ENCODE measurements around the gene NDUFS5. TPM values are rescaled to one million over a fixed set of nuclear protein-coding genes. Genes with fewer than 3 reads are reported as not detected.
A peak's percentile ranks its signal among the peaks of the same experiment; 100 is the strongest.
"Not testable (repeated sequence)": the region's sequence is repeated elsewhere in the genome, so short reads cannot be mapped to it uniquely, and the experiment has no call there.

Gene NDUFS5
- total and polyA plus RNA-seq, 4 experiments from 2014 or later = 122 to 665 (median 371) TPM

- DNase-seq = no peak
- CTCF ChIA-PET (ENCODE audit: partially characterized antibody) = no interaction called here
- POLR2A ChIA-PET (ENCODE audit: partially characterized antibody) = no interaction called here
These were observed 37.0 kb downstream of the NDUFS5 start for GRCh38 chr1:39063191-39063590.

DNA sequence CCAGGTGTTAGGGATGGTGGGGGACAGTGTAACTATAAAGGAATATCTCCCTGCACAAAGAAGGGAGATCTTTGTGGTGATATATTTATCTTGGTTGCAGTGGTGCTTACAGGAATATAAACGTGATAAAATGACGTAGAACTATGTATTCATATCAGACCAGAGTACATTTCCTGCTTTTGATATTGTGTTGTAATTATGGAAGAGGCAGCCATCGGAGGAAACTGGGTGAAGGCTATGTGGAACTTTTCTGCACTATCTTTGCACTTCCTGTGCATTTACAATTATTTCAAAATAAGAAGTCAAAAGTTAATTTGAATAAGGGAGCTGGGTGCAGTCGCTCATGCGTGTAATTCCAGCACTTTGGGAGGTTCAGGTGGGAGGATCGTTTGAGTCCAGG lies 37.6 kb downstream of the NDUFS5 start:
- DNase-seq = no peak
- ChIA-PET CTCF (ENCODE audit: partially characterized antibody) (no interaction called here), POLR2A (ENCODE audit: partially characterized antibody) (no interaction called here)
- Histone ChIP-seq H3K36me3 (ENCODE audit: insufficient read depth, low read length) (no peaks in the 10 kb centered on the region), H3K27me3 (ENCODE audit: insufficient read depth, low read length) (no peaks in the 10 kb centered on the region), H3K27ac (ENCODE audit: low read depth, low read length) (no peak overlapping the region), H3K4me3 (ENCODE audit: low read length in 2 of 2) (no peak overlapping the region), H3K4me1 (ENCODE audit: insufficient read depth, low read length) (no peaks in the 10 kb centered on the region), H3K9me3 (ENCODE audit: control insufficient read depth in 1 of 2, low read length in 2 of 2) (no peaks in the 10 kb centered on the region)
- peaks cover 0 to 1% (median 0%) of the 10 kb centered on the region in 4 donors for H3K4me1 Mint-ChIP-seq
- H3K27me3 Mint-ChIP-seq = no peaks in the 10 kb centered on the region
- peak overlapping the region in 1 of 7 donors; percentile 3 for H3K27ac Mint-ChIP-seq
- no peak overlapping the region for H3K4me3 Mint-ChIP-seq
- H3K36me3 Mint-ChIP-seq = no peaks in the 10 kb centered on the region
- peaks cover 0 to under 1% (median 0%) of the 10 kb centered on the region in 8 donors for H3K9me3 Mint-ChIP-seq
- intact Hi-C loops (cut with micrococcal nuclease) = no loop called here

More at GRCh38 chr1:39063191-39063590, 37.0 kb downstream of the NDUFS5 start:
- intact Hi-C loops (cut with micrococcal nuclease) = no loop called here
- H3K27ac Mint-ChIP-seq = no peak overlapping the region
- H3K4me3 Mint-ChIP-seq = no peak overlapping the region
- H3K4me1 Mint-ChIP-seq = peaks cover 0 to 1% (median 0%) of the 10 kb centered on the region in 4 donors
- H3K27me3 Mint-ChIP-seq = no peaks in the 10 kb centered on the region
- no peaks in the 10 kb centered on the region for H3K36me3 Mint-ChIP-seq
- no peak overlapping the region for H3K4me3 ChIP-seq (ENCODE audit: low read length in 2 of 2)
- no peak overlapping the region for H3K27ac ChIP-seq (ENCODE audit: low read depth, low read length)
- H3K9me3 Mint-ChIP-seq = no peaks in the 10 kb centered on the region
- H3K4me1 ChIP-seq (ENCODE audit: insufficient read depth, low read length) = no peaks in the 10 kb centered on the region
- no peaks in the 10 kb centered on the region for H3K27me3 ChIP-seq (ENCODE audit: insufficient read depth, low read length)
- H3K9me3 ChIP-seq (ENCODE audit: control insufficient read depth in 1 of 2, low read length in 2 of 2) = no peaks in the 10 kb centered on the region
- H3K36me3 ChIP-seq (ENCODE audit: insufficient read depth, low read length) = no peaks in the 10 kb centered on the region

GRCh38 chr1:39065542-39065941 lies 39.4 kb downstream of the NDUFS5 start:
- intact Hi-C loops (cut with micrococcal nuclease) = no loop called here
- H3K9me3 ChIP-seq (ENCODE audit: control insufficient read depth in 1 of 2, low read length in 2 of 2) = no peaks in the 10 kb centered on the region
- ChIA-PET CTCF (ENCODE audit: partially characterized antibody) (no interaction called here), POLR2A (ENCODE audit: partially characterized antibody) (no interaction called here)
- H3K4me1 ChIP-seq (ENCODE audit: insufficient read depth, low read length) = no peaks in the 10 kb centered on the region
- H3K4me1 Mint-ChIP-seq = peaks cover 0 to 1% (median 0%) of the 10 kb centered on the region in 4 donors
- peaks cover 0 to 1% of the 10 kb centered on the region in 2 donors for H3K36me3 Mint-ChIP-seq
- H3K9me3 Mint-ChIP-seq = peaks cover 0 to 3% (median 0%) of the 10 kb centered on the region in 8 donors
- H3K27me3 Mint-ChIP-seq = no peaks in the 10 kb centered on the region
- no peak for DNase-seq
- H3K27me3 ChIP-seq (ENCODE audit: insufficient read depth, low read length) = no peaks in the 10 kb centered on the region
- H3K4me3 Mint-ChIP-seq = no peak overlapping the region
- H3K27ac Mint-ChIP-seq = no peak overlapping the region
- H3K4me3 ChIP-seq (ENCODE audit: low read length in 2 of 2) = no peak overlapping the region
- H3K27ac ChIP-seq (ENCODE audit: low read depth, low read length) = no peak overlapping the region
- no peaks in the 10 kb centered on the region for H3K36me3 ChIP-seq (ENCODE audit: insufficient read depth, low read length)

- H3K27ac Mint-ChIP-seq; DNase-seq; H3K27me3 Mint-ChIP-seq; H3K27me3 ChIP-seq (ENCODE audit: insufficient read depth, low read length); intact Hi-C loops (cut with micrococcal nuclease); H3K4me3 ChIP-seq (ENCODE audit: low read length in 2 of 2); H3K4me3 Mint-ChIP-seq; H3K27ac ChIP-seq (ENCODE audit: low read depth, low read length); POLR2A ChIA-PET (ENCODE audit: partially characterized antibody); H3K36me3 ChIP-seq (ENCODE audit: insufficient read depth, low read length); H3K4me1 Mint-ChIP-seq; H3K9me3 ChIP-seq (ENCODE audit: control insufficient read depth in 1 of 2, low read length in 2 of 2); H3K4me1 ChIP-seq (ENCODE audit: insufficient read depth, low read length); H3K36me3 Mint-ChIP-seq: not testable (repeated sequence)
- CTCF ChIA-PET (ENCODE audit: partially characterized antibody) = interaction anchor here (0.9 to 1.4 kb wide), 4 partner anchors 10 to 232 kb away, joined by 3 to 6 read pairs (median 3); no protein-coding TSS in a partner anchor
- peaks cover 0 to 10% (median 1%) of the 10 kb centered on the region in 8 donors for H3K9me3 Mint-ChIP-seq
These were observed 42.1 kb downstream of the NDUFS5 start for GRCh38 chr1:39068227-39068626.

DNA sequence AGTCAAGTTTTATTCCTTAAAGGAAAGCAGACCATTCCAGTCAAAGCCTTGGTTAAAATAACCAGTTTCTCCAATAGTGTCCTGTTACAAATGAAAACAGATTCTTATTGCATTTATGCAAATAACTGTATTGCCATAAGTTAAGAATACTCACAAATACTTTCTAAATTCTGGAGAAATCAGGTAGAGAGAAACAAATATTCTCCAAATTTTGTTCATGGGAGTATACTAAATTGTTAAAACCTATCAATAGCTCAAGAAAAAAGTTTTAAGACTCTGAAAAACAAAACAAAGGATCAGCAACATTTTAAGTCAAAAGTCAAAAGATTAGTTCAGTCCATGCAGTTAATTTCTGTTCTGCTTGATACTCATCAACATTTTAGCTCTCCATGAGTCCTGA lies 45.4 kb downstream of the NDUFS5 start:
- CTCF ChIA-PET (ENCODE audit: partially characterized antibody); H3K4me1 Mint-ChIP-seq; H3K4me1 ChIP-seq (ENCODE audit: insufficient read depth, low read length); H3K9me3 ChIP-seq (ENCODE audit: control insufficient read depth in 1 of 2, low read length in 2 of 2); intact Hi-C loops (cut with micrococcal nuclease); H3K27me3 ChIP-seq (ENCODE audit: insufficient read depth, low read length); H3K36me3 Mint-ChIP-seq; DNase-seq; H3K27ac ChIP-seq (ENCODE audit: low read depth, low read length); H3K4me3 ChIP-seq (ENCODE audit: low read length in 2 of 2); POLR2A ChIA-PET (ENCODE audit: partially characterized antibody); H3K27me3 Mint-ChIP-seq; H3K36me3 ChIP-seq (ENCODE audit: insufficient read depth, low read length); H3K4me3 Mint-ChIP-seq; H3K27ac Mint-ChIP-seq: not testable (repeated sequence)
- H3K9me3 Mint-ChIP-seq = peaks cover 0 to 10% (median 1%) of the 10 kb centered on the region in 8 donors

DNA sequence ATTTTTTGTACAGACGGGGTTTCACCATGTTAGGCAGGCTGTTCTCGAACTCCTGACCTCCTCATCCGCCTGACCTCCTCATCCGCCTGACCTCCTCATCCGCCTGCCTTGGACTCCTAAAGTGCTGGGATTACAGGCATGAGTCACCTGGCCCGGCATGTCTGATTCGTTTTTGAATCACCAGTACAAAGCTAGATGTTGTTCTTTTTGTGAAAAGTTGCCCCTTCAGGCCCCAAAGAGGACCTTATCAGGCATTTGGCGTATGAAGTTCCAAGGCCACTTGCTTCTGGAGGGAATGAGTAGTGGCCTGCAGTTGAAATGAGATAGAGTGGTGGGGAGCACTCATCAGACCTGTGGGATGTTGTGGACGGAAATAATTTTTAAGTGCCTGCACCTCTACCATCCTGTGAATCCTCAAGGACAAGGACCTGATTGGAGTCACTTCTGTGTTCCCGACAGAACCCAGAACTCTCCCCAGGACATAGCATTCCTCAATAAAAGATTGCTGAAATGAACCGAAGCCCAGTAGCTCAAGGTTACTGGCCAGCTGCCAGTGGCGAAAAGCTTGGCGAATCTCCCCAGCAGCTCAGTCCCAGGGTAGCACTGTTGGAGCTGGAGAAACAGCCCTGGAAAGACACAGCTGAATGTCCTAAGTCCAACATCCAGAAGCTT lies 50.1 kb downstream of the NDUFS5 start:
- Mint-ChIP-seq H3K4me3 (no peak overlapping the region), H3K36me3 (no peaks in the 10 kb centered on the region), H3K4me1 (peaks cover 2 to 10% (median 7%) of the 10 kb centered on the region in 4 donors), H3K9me3 (peaks cover 0 to 8% (median 0%) of the 10 kb centered on the region in 8 donors), H3K27me3 (peaks cover 9% of the 10 kb centered on the region in 2 donors), H3K27ac (no peak overlapping the region)
- POLR2A ChIA-PET (ENCODE audit: partially characterized antibody) = no interaction called here
- CTCF ChIA-PET (ENCODE audit: partially characterized antibody) = no interaction called here
- DNase-seq = no peak
- no peaks in the 10 kb centered on the region for H3K9me3 ChIP-seq (ENCODE audit: control insufficient read depth in 1 of 2, low read length in 2 of 2)
- no peak overlapping the region for H3K27ac ChIP-seq (ENCODE audit: low read depth, low read length)
- no peaks in the 10 kb centered on the region for H3K27me3 ChIP-seq (ENCODE audit: insufficient read depth, low read length)
- H3K4me3 ChIP-seq (ENCODE audit: low read length in 2 of 2) = no peak overlapping the region
- intact Hi-C loops (cut with micrococcal nuclease) = no loop called here
- H3K36me3 ChIP-seq (ENCODE audit: insufficient read depth, low read length) = no peaks in the 10 kb centered on the region
- no peaks in the 10 kb centered on the region for H3K4me1 ChIP-seq (ENCODE audit: insufficient read depth, low read length)

- peaks cover 2 to 10% (median 7%) of the 10 kb centered on the region in 4 donors for H3K4me1 Mint-ChIP-seq
- Histone ChIP-seq H3K9me3 (ENCODE audit: control insufficient read depth in 1 of 2, low read length in 2 of 2) (no peaks in the 10 kb centered on the region), H3K36me3 (ENCODE audit: insufficient read depth, low read length) (no peaks in the 10 kb centered on the region), H3K27ac (ENCODE audit: low read depth, low read length) (no peak overlapping the region), H3K4me3 (ENCODE audit: low read length in 2 of 2) (no peak overlapping the region), H3K27me3 (ENCODE audit: insufficient read depth, low read length) (no peaks in the 10 kb centered on the region), H3K4me1 (ENCODE audit: insufficient read depth, low read length) (no peaks in the 10 kb centered on the region)
- H3K36me3 Mint-ChIP-seq = no peaks in the 10 kb centered on the region
- DNase-seq = no peak
- H3K4me3 Mint-ChIP-seq = no peak overlapping the region
- ChIA-PET CTCF (ENCODE audit: partially characterized antibody) (interaction anchor here (1.4 kb wide), 1 partner anchor 22 kb away, joined by 3 read pairs; no protein-coding TSS in a partner anchor), POLR2A (ENCODE audit: partially characterized antibody) (no interaction called here)
- H3K27ac Mint-ChIP-seq = peak overlapping the region in 1 of 7 donors; percentile 52
- intact Hi-C loops (cut with micrococcal nuclease) = no loop called here
- H3K27me3 Mint-ChIP-seq = peaks cover 9% of the 10 kb centered on the region in 2 donors
- peaks cover 0 to 3% (median 0%) of the 10 kb centered on the region in 8 donors for H3K9me3 Mint-ChIP-seq
These were observed 50.6 kb downstream of the NDUFS5 start for GRCh38 chr1:39076799-39077148.

All from CD4-positive, alpha-beta memory T cell (primary cell).